HG03139 (cell line): Measurements from ENCODE around the gene RNU6-1.

Experiments
- ATAC-seq: cut with Tn5 transposase; IDR thresholded peaks from one replicate; pipeline ENCODE4 v1.9.1; 2021; ENCODE audit not compliant: unreplicated experiment

Gene RNU6-1

GRCh38 chr15:67859331-67859946 is 19.6 kb upstream of the RNU6-1 start:
- ATAC-seq = no peak

DNA sequence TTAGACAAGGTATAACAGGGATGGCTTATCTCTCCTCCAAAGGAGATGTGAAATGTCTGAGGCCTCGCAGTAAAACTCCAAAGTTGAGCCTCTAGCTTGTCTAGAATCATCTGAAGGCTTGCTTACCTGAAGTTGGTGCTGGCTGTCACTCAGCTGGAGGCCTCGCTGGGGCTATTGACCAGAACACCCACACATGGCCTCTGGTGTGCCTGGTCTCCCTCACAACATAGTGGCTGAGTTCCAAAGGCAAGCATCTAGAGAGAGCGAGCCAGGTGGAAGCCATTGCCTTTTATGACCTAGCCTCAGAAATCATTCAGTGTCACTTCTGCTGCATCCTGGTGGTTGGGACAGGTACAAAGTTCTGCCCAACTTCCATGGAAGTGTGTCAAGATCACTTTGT is 17.4 kb upstream of the RNU6-1 start:
- ATAC-seq = no peak

GRCh38 chr15:67855842-67856241 is 16.0 kb upstream of the RNU6-1 start:
- no peak for ATAC-seq

- no peak for ATAC-seq
Observed at GRCh38 chr15:67854358-67854757, 14.5 kb upstream of the RNU6-1 start.

- no peak for ATAC-seq
Observed at GRCh38 chr15:67853454-67853853, 13.6 kb upstream of the RNU6-1 start.

DNA sequence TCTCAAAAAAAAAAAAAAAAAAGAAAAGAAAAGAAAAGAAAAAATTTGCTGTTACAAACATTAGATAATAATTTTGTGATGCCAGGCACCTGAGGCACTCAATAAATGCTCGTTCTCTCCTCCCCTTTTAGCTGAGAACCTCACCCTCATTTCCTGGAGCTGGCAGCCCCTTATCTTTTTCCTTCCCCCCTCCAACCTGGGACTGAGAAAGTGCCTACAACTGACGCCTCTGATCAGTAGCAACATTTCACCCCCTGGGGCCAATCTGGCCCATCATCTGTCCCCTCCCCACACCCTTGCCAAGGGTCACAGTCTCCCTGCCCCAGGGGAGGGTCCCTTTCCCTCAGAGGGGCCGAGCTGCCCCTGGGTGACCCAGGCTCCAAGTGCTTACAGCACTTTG is 12.6 kb upstream of the RNU6-1 start:
- ATAC-seq = no peak

GRCh38 chr15:67850994-67851571 is 11.2 kb upstream of the RNU6-1 start:
- no peak for ATAC-seq

- no peak for ATAC-seq
Observed at GRCh38 chr15:67850336-67850735, 10.5 kb upstream of the RNU6-1 start.

DNA sequence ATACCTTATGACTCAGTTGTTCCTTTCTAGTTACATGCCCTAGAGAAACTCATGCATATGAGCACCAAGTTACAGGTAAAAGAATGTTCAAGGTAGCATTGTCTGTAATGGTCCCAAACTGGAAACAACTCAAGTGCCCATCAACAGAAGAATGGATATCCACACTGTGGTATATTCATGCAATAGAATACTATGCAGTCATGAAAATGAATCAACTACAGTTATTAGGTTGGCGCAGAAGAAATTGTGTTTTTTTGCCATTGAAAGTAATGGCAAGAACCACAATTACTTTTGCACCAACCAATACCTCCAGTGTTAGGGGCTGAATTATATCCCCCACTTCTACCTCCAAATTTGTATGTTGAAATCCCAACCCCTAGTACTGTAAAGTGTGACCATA is 9.7 kb upstream of the RNU6-1 start:
- ATAC-seq = no peak

- no peak for ATAC-seq
Observed at GRCh38 chr15:67845974-67846373, 6.1 kb upstream of the RNU6-1 start.

DNA sequence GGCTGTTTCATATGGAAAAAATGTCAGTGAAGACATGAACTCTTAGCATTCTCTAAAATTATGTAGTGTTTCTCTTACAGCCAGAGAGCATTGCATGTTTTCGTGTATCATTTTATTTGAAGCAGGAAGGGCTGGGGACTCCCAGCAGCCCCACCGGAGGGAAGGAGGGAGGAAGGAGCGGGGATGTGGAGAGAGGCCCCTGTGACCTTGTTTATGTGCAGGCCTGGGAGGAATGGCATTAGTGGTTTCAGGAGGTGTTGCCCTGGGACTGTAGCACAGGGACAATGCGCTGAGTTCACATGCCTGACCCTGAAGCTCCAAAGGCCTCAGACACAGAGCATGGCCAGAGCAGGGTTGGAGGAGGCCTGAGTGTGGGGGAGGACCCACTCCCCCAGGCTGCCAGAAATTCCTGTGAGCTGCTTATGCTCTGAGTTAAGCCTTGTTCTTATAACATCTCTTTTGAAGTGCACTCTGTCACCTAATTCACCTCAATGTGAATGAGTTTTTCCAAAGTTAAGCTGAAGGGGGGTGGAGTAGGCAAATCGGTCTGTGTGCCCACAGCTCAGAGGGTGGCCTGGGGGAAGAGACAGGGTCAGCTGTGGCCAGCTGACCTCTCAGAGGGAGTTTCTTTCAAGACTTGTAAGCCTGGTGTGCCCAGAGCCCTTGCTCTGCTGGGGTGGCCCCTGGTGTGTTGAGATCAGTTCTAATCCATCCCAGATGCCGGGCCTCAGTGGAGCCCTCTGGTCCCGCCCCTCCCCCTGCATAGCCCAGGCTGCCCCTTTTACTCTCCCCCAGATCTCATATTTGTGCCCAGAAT is 3.9 kb upstream of the RNU6-1 start:
- no peak for ATAC-seq

- ATAC-seq = no peak
Observed at GRCh38 chr15:67843092-67843501, 3.3 kb upstream of the RNU6-1 start.

GRCh38 chr15:67841513-67841762 is 1.6 kb upstream of the RNU6-1 start:
- ATAC-seq = no peak

DNA sequence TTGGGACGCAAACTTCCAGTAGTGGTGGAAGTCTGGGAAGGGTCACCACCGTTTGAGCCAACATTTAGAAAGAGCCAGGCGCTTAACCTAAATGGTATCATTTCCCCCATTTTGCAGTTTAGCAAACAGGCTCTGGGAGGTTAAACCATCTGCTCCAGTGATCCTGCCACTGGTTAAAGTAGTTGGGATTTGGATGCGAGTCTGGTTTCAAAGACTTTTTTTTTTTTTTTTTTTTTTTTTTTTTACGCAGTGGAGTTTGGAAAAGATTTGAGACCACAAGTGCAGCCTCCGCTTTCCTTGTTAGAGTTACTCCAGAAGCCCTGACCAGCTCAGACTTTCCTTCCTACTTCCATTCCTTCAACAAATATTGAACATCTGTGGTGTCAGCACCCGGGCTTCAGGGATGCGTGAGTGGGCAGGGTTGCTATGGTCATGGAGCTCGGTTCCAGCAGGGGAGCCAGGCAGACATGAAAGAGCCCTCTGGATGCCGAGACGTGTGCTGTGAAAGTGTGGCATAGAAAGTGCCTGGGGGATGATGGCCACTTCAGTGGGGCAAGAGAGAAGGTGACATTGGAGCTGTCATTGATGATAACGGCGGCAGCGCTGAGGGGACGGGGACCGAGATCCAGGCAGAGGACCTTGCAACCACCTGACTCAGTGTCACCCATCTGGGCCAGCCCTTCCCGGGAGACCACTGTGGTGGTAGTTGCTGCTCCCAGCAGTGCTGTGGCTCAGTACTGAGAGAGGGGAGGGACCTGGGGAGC is 1.1 kb upstream of the RNU6-1 start:
- ATAC-seq = no peak

DNA sequence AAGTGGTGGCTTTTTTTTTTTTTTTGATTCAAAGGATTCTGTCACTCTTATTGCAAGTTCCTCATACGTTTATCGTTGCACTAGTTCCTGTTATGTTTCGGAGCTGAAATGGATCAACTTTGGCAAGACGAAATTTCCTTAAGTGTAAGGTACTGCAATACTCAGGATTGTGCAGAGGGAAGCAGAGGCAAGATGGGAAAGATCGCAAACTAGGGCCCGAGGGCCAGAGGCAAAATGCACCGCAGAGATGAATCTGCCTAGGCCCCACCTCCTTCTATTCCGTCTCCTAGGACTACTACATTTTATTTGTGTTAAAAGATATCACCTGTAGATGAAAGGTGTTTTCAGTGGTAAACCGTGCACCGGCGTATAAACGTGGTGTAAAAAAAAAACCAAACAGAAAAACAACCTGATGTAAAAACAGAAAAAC is 331 bp downstream of the RNU6-1 start:
- ATAC-seq = no peak

GRCh38 chr15:67838789-67839332 is 984 bp downstream of the RNU6-1 start:
- ATAC-seq = no peak

DNA sequence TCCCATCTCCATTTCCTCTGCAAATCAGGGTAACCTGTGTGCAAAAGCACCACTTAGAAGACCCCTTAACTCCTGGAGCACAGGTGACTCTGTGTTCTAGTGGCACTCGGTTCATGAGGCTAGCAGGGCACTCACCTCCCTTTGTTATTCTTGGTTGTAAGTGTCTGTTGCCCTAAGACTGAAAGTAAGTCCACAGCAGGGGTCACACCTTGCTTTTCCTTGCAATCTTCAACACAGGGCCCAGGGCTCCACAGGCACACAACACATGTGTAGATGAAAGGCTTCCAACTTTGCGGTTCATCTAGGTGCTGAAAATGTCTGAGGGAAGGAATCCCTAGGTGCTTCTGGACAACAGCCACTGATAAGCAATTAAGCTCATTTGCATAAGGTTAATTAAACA is 2.9 kb downstream of the RNU6-1 start:
- ATAC-seq = no peak

DNA sequence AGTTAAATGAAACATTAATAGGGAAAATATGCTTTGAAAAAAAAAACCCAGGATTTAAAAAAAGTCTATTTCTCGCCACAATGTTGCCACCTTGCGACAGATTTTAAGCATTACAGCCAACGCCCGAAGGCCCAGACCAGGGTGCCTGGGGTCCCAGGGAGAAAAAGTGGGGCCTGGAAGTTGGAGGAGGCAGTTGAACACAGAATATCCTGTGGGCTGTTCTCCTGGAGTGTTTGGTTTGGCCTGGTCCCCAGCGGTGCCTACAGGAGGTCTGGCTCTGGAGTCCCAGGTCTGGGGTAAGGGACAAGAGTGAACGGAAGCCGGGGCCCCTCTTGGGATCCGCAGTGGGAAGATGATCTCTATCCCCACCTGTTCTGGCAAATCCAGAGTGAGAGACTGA is 3.4 kb downstream of the RNU6-1 start:
- no peak for ATAC-seq

DNA sequence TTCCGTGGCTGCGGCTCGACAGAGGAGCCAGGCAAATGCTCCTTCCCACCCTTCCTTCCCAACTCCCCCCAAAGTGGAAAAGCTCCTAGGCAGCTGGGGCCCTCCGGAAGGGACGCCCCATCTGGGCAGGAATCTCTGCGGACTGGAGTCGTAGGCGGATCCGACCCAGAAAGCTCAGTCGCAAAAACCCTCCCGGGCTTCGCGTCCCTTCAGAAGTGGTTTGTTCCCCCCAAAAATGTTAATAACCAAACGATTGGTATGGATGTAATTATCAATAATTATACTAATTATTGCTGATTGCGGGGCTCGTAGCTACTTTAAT is 3.8 kb downstream of the RNU6-1 start:
- ATAC-seq = no peak

DNA sequence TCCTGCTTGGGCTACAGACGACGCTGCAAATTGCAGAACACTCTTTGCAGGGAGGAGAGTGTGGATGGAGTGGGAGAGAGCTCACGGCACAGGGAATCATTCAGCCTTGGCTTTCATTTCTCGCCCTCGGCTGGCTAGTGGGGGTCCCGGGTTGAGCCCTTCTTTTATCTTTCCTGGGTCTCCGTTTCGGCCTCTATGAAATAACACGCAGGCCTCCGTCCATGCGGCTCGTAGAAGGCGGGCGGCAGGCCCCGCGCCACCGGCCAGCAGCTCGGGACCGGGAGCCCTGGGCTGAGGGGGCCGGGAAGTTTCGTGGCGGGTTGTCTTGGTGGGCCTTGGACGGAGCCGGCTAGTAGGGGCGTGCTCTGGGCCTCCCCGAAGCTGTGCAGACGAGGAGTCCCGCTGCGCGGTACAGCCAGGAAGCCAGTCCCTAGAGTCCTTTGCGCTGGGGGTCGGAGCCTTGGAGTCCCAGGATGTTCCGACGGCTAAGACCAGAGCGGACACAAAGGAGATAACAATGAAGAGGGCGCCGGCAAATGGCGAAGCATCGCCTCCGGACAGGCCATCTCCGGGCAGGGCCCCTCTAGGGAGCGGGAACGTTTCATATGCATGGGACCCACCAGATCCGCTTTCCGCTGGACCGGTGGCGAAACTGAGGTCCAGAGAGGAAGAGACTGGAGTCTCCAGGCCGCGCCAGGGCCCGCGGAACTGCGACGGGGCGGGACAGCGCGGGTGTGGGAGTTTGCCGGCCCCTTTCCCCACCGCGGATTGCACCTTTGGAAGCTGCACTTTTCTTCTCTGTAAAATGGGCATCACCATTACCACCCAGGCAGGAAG is 4.3 kb downstream of the RNU6-1 start:
- ATAC-seq = no peak
